ENCODE measurements around the gene NDUFB4.

NDUFB4 gene

GRCh38 chr3:120641696-120642246 is 45.6 kb downstream of the NDUFB4 start:
- no peak for FAIRE-seq

GRCh38 chr3:120642368-120642948 is 46.3 kb downstream of the NDUFB4 start:
- no peak for FAIRE-seq

GRCh38 chr3:120645083-120645845 is 49.1 kb downstream of the NDUFB4 start:
- no peak for FAIRE-seq

- no peak for FAIRE-seq
Measured at GRCh38 chr3:120646771-120647432, 50.8 kb downstream of the NDUFB4 start.

- FAIRE-seq = no peak
Measured at GRCh38 chr3:120648290-120648689, 52.2 kb downstream of the NDUFB4 start.

- FAIRE-seq = no peak
Measured at GRCh38 chr3:120649830-120650233, 53.7 kb downstream of the NDUFB4 start.

GRCh38 chr3:120650311-120650710 is 54.2 kb downstream of the NDUFB4 start:
- FAIRE-seq = no peak
